ENCODE measurements around the gene MYOD1.

The MYOD1 gene

DNA sequence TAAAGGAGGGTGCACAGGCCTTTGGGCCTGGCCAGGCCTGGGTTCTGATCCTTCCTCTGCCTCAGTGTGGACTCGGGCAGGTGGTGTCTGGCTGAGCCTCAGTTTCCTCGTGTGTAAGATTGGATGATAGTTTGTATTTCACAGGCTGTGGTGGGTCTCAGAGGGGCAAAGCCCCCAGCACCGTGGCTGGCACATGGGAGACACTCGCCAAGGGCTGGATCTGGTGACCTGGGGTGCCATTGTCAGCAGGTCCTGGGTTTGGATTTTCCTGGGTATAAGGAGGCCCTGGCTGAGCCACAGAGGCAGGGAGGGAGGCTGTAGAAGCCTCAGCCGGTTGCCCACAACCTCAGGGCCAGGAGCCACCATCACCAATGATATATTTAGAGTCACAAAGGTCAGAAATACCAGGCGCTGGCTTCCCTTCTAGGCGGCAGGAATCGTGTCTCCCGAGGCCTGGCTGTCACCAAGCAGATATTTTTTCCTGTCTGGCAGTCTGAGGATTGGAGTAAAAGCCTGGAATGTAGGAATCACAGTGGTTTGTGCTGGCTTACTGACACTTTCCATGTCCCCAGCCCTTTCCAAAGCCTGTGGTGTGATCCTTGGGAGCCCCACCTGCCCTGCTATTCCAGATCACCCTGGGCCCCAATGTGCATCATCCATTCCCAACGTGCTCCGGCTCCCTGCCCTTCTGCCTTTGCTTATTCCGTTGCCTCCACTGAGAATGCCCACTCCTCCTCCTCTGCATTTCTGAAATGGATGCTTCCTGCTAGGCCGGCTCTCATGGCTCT lies 30.8 kb downstream of the MYOD1 start:
- no peak for DNase-seq (ENCODE audit: low spot score)

DNA sequence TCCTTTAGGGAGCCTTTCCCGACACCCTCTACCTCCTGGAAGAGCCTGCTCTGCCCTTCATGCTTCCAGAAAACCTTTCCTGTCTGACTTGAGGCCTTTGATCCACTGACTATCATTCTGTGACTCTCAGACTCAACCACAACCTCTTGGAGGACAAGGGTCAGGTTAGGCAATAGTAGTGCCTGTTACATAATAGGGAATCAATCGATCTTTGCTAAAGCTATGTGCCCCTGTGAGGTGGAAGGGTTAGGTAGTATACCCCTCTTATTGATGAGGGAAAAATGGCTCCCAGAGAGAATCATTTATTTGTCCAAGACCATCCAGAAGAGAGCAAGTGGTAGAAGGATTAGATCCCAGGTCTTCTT lies 31.4 kb downstream of the MYOD1 start:
- DNase-seq (ENCODE audit: low spot score) = no peak

DNA sequence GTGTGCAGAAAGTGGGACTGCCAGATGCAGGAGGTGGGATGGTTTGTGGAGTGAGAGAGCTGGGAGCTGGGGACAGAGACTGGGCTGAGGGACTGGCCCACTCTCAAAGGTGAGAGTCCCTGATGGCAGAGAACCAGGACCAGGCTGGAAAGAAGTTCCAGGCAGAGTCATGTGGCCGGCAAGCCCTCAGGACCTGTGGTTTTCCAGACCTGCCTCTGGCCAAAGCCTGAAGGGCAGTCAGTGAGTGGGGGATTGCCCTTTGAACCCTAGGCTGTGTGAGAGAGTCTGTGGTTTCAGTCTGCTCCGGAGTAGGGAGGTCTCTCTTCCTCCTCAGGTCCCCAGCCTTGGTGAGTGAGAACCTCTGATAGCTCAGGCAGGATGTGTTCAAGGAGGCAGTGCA lies 32.2 kb downstream of the MYOD1 start:
- no peak for DNase-seq (ENCODE audit: low spot score)

DNA sequence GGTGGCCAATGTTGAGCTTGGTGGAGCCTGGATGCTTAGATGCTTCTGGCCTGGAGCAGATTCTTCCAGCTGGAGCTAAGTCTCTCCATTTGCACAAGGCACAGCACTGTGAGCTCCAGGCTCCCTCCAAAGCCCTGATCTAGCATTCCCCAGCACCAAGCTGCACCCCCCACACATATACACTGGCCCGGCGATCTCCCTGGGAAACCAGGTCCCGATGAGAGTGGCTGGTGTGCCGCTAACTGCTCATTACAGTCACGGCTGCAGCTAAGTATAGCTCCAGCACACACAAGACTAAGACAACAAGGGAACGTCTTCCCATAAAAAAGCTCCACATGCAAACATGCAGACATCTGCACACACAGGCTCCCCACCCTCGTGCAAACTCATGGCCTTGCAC lies 32.8 kb downstream of the MYOD1 start:
- DNase-seq (ENCODE audit: low spot score) = no peak

DNA sequence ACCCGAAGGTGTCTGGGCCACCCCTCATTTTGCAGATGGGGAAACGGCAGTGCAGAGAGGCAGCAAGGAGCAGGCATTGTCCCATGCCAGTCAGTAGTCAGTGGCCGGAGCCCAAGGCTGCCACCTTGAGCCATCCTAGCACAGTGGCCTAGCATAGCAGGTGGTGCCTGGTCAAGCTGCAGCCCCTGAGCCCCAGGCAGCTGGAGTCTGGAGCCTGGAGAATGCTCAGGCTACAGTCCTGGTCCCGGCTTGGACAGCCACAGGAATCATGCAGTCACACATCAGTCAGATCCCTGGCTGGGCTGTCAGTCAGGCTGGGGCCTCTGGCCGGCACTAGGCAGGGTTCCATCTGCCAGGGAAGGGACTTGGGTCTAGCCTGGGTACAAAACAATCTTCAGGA lies 33.8 kb downstream of the MYOD1 start:
- no peak for DNase-seq (ENCODE audit: low spot score)

DNA sequence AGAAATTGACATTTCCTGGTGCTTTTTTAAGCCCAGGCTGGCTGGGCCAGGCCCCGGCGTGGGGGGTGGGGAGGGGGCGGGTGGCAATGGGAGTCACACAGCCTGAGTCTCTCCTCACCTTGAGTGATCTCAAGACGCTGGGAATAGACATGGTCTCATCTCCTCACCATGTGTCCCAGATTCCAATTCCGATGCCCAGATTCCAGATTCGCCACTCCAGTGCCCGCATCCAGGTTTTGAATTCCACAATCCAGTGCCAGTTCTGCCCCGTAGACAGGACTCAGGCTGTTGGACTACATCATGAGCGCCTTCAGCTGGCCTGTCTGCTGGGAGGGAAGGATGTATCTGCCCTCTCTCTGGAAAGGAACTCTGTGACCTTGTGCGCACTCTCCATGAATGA lies 34.3 kb downstream of the MYOD1 start:
- no peak for DNase-seq (ENCODE audit: low spot score)

DNA sequence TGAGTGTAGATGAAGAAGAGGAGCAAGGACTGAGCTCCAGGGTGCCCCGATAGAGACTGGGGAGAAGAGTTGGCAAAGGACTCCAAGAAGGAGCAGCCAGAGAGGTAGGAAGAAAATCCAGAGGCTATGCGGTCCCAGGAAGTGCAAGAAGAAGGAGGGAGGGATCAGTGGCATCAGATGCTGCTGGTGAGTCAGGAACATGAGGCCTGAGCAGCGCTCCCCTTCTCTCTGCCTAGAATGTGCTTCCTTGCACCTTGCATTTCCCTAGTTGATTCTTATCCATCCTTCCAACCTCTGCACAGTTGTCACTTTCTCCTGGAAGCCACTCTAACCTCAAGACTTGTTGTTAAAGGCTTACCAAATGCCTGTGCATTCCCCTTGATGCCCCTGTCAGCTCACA lies 36.5 kb downstream of the MYOD1 start:
- DNase-seq (ENCODE audit: low spot score) = no peak

DNA sequence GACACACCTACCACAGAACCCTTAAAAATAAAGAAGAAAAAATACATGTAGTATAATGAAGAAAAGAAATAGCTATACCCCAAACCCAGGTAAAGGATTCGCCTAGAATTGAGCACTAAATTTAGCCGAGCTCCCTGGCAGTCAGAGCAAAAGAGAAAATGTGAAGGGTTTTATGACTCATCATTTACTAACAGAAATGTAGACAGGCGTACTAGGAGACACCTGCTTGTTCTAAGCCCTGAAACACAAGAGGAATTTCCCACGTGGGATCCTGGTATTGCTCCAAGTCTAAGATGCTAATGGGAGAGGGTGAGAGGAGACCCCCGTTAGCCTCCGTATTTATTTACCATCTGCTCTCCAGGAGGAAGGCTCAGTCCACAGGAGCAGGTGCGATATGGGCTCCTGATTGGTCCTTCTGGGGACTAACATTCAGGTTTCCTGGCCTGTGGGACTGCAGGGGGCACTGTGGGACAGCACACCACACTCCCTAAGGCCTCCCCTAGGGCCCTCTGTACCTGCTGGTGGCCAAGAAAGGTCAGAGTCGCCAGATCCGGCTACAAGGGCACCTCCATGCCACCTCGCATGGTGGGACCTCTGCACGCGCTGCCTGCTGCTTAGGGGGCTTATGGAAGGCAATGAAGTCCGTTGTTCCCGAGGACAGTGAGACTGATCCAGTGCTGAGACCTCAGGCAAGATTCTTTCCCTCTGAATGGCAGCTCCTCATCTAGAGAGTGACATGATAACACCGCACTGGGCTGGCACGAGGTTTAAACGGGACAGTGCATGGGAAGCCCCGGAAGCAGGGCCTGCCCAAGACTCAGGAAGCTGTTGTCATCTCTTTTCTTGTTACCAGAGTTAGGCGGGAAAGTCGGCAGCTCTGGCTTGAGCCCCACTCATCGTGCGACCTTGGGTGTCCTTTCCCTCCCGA lies 41.0 kb downstream of the MYOD1 start:
- DNase-seq (ENCODE audit: low spot score) = peak; percentile 11

DNA sequence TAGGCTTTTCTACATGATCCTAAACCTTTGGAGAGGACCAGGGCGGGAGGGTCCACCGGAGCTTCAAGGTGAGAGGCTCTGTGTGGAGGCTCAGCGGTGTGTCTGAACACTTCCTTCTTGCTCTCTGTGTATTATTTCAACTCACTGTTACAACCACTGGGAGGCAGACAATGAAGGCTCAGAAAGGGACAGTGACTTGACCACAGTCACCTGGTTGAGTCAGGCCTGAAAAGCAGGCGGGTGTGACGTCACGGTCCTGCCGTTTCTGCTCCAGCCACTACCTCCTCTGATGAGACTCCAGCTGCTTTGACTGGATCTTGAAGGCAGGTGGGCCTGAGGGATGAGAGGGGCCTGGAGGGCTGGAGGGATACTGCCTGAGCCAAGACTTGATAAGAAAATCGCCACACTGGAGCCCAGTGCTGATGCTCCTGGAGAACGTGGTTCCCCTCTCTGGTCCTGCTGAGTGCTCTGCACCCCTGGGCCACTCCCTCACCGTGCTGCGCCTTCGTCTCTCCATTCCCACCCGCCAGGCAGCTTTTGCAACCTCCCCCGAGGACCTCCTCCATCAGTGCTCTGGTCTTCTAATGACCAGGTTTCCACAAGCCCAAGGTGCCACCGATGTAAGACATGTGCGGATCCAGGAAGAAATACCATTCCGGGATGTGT lies 43.1 kb downstream of the MYOD1 start:
- DNase-seq (ENCODE audit: low spot score) = peak; percentile 40

DNA sequence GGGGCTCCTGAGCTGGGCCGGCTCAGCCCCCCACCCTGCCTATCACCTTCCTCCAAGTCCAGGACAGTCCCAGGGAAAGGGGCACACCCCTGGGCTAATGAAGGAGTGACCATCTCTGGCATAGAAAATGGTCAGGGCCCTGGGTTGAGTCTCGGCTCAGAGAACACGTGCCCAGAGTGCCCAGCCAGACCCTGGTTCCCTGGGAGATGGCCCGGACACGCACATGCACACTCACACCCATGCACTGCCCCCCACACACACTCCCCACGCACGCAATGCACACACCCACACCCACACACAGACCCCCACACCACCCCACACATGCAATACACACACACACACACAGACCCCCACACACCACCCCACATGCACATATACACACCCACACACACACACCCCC lies 43.9 kb downstream of the MYOD1 start:
- no peak for DNase-seq (ENCODE audit: low spot score)

DNA sequence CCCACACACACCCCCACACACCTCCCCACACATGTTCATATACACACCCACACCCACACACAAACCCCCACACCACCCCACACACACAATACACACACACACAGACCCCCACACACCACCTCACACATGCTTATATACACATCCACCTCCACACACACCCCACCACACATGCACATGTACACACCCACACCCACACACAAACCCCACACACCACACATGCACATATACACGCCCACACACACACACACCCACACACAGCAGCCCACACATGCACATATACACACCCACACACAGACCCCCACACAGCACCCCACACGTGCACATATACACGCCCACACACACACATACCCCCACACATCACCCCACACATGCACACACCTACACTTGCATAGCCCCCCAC lies 44.3 kb downstream of the MYOD1 start:
- no peak for DNase-seq (ENCODE audit: low spot score)

DNA sequence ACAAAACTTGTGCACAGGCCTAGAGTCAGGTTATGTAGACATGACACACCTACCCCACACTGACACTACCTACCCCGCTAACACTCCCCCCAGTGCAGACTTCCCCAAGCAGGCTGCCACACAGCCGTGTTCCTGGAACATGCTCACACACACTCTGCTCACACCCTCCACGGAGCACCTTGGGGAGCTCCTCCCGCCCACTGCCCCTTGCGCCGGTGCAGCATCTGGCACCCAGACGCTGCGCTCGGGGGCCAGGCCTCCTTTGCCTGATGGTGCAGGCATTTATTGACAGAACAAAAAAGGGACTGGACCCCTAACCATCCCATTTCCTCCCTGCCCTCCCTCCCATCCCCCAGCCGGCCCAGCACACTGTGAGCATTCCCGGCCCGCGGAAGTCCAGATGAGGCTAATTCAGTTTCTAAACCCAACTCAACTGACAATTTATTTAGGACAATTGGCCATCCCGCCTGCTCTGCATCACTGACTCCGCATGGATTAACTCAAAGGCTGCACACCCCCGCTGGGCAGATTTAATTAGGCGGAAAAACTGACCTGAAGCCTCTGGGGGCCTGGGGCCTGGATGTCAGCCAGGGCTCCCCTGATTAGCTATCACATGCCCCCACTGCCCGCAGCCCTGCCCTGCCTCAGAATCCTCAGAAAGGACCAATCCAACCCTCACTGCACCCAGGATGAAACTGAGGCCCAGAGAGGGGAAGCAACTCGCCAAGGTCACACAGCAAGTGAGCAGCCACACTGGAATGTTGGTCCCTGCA lies 45.3 kb downstream of the MYOD1 start:
- no peak for DNase-seq (ENCODE audit: low spot score)

DNA sequence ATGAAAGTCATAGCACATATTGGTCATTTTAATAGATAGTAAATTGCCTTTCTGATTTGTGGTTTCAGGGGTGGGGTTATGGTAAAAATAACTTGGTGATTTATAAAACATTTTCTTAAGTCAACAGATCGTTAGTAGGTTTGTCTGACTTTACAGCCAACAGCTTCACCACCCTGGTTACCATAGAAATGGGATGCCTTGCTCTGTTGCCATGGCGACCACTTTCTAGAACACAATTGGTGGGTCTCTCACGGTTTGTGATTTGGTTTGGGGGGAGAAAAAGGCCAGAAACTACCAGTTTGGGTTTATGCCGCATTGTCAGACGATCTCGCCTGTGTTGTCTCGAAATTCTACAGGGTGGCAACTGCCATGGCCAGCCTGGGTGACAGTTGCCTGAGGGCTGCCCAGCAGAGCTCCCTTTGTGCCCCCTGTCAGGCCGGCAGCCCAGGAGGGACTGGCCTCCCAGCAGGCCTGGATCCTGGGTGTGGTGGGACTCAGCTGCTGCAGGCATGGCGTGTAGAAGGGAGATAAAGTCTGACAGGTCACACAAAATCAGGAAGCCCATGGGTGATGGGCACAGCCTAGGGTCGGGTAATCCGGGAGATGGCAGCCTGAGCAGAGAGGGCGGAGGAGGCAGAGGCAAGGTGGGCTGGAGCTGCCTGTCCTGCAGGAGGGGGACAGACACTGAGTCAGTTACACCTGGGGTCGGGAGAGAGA lies 46.1 kb downstream of the MYOD1 start:
- no peak for DNase-seq (ENCODE audit: low spot score)

DNA sequence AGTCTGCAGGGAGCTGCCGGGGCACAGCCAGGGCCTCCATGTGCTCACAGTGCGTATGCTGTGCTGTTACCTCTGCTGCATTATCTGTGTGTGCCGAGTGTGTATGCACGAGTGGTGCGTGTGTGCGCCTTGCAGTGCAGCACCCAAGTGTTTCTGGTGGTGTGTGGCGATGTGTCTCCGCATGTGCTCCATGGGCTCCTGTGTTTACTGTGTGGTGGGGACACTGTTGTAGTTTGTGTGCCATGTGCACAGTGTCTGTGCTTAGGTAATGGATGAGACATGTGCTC lies 46.6 kb downstream of the MYOD1 start:
- no peak for DNase-seq (ENCODE audit: low spot score)

DNA sequence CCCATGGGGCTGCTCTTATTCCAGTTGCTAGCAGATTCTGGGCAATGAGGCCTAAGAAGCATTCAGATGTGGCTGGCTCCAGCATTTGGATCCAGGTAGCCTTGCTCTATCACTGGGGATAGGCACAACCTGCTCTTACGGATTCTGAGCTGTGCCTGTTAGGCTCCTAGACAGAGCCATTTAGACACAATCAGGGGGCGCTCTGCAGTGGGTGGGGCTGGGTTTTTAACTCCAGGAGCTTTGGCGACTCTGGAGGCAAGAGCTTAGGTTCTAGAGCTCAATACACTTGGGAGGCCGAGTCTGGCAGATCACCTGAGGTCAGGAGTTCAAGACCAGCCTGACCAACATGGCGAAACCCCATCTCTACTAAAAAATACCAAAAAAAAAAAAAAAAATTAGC lies 47.2 kb downstream of the MYOD1 start:
- no peak for DNase-seq (ENCODE audit: low spot score)

DNA sequence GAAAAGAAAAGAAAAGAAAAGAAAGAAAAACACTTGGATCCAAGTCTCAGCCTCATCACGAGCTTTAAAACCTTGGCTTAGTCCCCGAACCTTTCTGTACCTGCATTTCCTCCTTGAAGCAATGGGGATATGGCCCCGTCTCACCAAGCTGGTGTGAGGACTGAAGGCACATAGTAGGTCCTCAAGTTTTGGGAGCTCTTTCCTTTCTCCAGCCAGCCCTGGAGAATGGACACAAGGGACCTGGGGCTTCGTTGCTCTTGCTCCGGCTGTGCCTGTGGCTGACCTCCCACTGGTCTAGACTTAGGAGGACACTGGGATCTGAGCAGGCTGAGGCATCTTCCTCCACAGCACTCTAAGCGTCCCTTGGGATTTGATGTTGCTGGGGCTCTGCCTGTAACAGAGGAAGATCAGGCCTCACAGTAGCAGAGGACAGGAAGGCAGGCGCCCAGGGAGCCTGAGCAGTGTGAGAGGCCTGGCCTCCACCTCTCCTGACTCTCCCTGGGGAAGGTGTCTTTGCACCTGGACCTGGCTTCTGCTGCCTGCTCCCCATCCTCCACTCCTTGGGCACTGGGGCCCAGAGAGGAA lies 48.0 kb downstream of the MYOD1 start:
- DNase-seq (ENCODE audit: low spot score) = no peak

DNA sequence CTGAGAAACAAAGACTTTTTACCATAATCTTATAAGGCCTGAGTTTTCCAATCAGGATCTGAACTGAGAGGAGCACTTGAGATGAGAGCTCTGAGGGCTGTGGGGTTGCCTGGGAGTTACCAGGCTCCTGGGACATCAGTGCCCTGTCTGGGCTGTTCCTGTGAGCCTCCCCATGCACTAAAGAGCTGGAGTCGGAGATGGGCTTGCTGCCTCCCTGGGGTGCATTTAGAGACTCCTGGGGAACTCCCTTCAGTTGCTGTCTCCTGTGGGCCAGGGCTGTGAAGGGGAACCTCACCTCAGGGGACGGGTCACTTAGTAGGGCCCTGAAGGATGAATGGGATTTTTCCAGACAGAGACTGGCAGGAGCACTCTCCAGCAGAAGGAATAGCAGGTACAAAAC lies 48.5 kb downstream of the MYOD1 start:
- DNase-seq (ENCODE audit: low spot score) = no peak

DNA sequence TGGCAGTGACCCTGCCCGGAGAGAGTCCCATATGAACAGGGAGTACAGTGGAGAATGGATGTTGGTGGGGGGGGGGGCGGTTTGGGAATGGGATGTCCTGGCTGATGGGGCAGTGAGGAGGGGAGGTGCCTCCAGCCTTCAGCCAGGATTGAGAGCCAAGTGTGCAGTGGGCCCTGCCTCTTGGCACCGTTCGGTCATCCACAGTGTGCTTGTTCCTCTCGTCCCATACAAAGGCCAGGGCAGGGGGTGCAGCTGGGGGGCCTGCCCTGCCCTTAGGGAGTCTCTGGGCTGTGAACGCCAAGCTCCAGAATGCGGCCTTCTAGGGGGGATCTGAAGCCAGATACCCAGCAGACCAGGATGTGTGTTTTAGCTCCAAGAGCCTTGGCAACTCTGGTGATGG lies 49.2 kb downstream of the MYOD1 start:
- no peak for DNase-seq (ENCODE audit: low spot score)

DNA sequence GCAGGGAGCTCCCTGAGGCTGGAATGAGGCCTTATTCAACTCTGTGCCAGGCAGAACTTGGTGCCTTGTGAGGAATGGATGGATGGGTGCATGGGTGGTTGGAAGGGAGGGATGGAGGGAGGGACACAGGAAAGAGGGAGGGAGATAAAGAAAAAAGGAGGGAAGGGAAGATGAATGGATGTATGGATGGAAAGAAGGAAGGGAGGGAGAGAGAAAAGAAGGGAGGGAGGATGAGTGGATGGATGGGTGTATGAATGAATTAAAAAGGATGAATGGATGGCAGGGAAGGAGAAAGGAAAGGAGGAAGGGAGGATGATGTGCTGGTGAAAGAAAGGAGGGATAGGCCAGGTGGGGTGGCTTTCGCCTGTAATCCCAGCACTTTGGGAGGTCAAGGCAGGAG lies 49.8 kb downstream of the MYOD1 start:
- no peak for DNase-seq (ENCODE audit: low spot score)

DNA sequence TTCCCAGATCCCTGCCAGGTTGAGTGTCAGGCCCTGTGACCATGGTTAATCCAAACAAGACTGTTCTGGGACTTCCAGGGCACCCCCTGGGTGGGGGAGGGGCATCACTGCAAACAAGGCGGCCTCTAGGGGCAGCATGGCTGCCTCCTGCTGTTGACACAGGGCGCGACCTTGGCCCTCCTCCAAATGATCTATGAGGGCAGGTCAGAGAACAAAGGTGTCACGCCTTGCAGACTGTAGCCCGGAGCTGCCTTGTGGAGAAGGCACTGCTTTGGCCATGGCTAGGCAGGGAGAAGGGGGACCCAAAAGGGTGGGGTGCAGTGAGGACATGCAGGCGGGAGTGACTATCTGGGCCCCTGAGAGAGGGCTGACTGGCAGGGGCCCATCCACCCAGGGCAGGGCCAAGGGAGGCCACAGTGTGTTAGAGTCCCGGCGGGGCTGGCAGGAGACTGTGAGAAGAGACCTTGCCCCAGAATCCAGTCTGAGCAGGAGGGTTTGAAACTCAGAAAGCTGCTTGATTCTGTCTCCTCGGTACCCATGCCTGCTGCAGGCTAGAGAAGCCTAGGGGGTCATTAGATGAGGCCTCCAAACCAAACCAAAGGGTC lies 50.8 kb downstream of the MYOD1 start:
- DNase-seq (ENCODE audit: low spot score) = no peak

DNA sequence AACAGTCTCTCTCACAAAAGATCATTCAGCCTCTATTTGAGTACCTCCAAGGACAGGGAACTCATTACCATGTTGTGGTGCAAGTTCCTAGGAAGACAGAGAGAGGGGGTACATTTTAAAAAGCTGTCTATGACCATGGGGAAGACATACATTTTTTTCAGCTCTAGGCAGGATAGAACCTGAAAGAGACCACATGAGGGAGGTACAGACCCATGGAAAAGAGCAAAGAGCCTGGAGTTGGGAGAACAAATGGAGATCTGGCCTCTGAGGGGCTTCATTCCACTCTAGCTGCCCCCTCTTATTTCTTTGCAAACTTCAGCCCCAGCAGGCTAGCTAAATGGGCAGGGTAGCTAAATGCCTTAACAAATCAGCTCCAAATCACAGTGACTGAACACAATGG lies 51.5 kb downstream of the MYOD1 start:
- no peak for DNase-seq (ENCODE audit: low spot score)
